Caki2 (cell line): ENCODE measurements around the gene OTOG. TPM values are rescaled to one million over a fixed set of nuclear protein-coding genes. Genes with fewer than 3 reads are reported as not detected.

Experiments
- DNase-seq: peaks from one replicate; pipeline ENCODE4 v3.0.0-alpha.2; 2015; ENCODE audit warnings: low read depth
- in situ Hi-C: cut with HindIII; loops from 2 replicates; pipeline ENCODE4 v1.10.0; 2016; ENCODE audit warnings: low sequenced_read_pairs, low pct_unique_long_range_greater_than_20kb, mixed read lengths
- total RNA-seq: library from RNA; depleted of rRNA; stranded (reverse); fragments of >200 nt; shearing (Covaris generic); gene quantifications from 2 replicates; pipeline ENCODE4 v1.2.3, GENCODE V29; 2014; ENCODE audit warnings: low replicate concordance

The OTOG gene
- total RNA-seq, 1 experiment from 2014 or later, result not detected

- no peak for DNase-seq
- in situ Hi-C loops, result no loop called here
Observed at GRCh38 chr11:17572359-17572690, 25.3 kb downstream of the OTOG start.

- DNase-seq, result no peak
- in situ Hi-C loops, result no loop called here
Observed at GRCh38 chr11:17572791-17573460, 25.9 kb downstream of the OTOG start.

GRCh38 chr11:17573526-17573925, 26.5 kb downstream of the OTOG start:
- in situ Hi-C loops, result no loop called here
- no peak for DNase-seq

GRCh38 chr11:17574141-17575091, 27.4 kb downstream of the OTOG start:
- no peak for DNase-seq
- in situ Hi-C loops, result no loop called here

- no peak for DNase-seq
- in situ Hi-C loops, result no loop called here
Observed at GRCh38 chr11:17575431-17576425, 28.7 kb downstream of the OTOG start.

- DNase-seq, result no peak
- in situ Hi-C loops, result no loop called here
Observed at GRCh38 chr11:17578296-17578695, 31.2 kb downstream of the OTOG start.

- no peak for DNase-seq
- in situ Hi-C loops, result no loop called here
Observed at GRCh38 chr11:17578958-17579357, 31.9 kb downstream of the OTOG start.

GRCh38 chr11:17579451-17579850, 32.4 kb downstream of the OTOG start:
- in situ Hi-C loops, result no loop called here
- no peak for DNase-seq

GRCh38 chr11:17580271-17580670, 33.2 kb downstream of the OTOG start:
- in situ Hi-C loops, result no loop called here

GRCh38 chr11:17581036-17581731, 34.1 kb downstream of the OTOG start:
- DNase-seq, result no peak
- in situ Hi-C loops, result no loop called here

More at GRCh38 chr11:17580271-17580670, 33.2 kb downstream of the OTOG start:
- DNase-seq, result no peak

- in situ Hi-C loops, result no loop called here
- DNase-seq, result no peak
Observed at GRCh38 chr11:17581732-17582053, 34.6 kb downstream of the OTOG start.

- DNase-seq, result no peak
- in situ Hi-C loops, result no loop called here
Observed at GRCh38 chr11:17585911-17586695, 39.0 kb downstream of the OTOG start.

- no peak for DNase-seq
- in situ Hi-C loops, result no loop called here
Observed at GRCh38 chr11:17588166-17588565, 41.1 kb downstream of the OTOG start.

GRCh38 chr11:17588721-17589120, 41.7 kb downstream of the OTOG start:
- DNase-seq, result no peak
- in situ Hi-C loops, result no loop called here

- in situ Hi-C loops, result no loop called here
- no peak for DNase-seq
Observed at GRCh38 chr11:17590463-17590862, 43.4 kb downstream of the OTOG start.

- in situ Hi-C loops, result no loop called here
- no peak for DNase-seq
Observed at GRCh38 chr11:17591293-17591692, 44.2 kb downstream of the OTOG start.

GRCh38 chr11:17593466-17594245, 46.6 kb downstream of the OTOG start:
- in situ Hi-C loops, result no loop called here

More at GRCh38 chr11:17593466-17594245, 46.6 kb downstream of the OTOG start:
- no peak for DNase-seq
